Right kidney (tissue), 9 donors: ENCODE data around the gene CHRM4.
A peak's percentile ranks its signal among the peaks of the same experiment; 100 is the strongest.

Experiments
- DNase-seq: peaks from one replicate; pipeline ENCODE4 v3.0.0-alpha.2; 2016
- long read RNA-seq, 8 donors: transcript quantifications; one replicate each; lab custom pipeline, GENCODE V29; 2026

Gene CHRM4
- long read RNA-seq, donor 1, result 0 reads
- long read RNA-seq, donor 2, partial matches to known transcripts, result 0 of 1 reads
- long read RNA-seq, donor 2, other reads (novel, unspliced or antisense), result 0 of 1 reads
- long read RNA-seq, donor 3, result 0 reads
- long read RNA-seq, donor 4, result 0 reads
- long read RNA-seq, donor 5, result 0 reads
- long read RNA-seq, donor 6, result 0 reads
- long read RNA-seq, donor 7, result 0 reads
- long read RNA-seq, donor 8, result 0 reads

DNA sequence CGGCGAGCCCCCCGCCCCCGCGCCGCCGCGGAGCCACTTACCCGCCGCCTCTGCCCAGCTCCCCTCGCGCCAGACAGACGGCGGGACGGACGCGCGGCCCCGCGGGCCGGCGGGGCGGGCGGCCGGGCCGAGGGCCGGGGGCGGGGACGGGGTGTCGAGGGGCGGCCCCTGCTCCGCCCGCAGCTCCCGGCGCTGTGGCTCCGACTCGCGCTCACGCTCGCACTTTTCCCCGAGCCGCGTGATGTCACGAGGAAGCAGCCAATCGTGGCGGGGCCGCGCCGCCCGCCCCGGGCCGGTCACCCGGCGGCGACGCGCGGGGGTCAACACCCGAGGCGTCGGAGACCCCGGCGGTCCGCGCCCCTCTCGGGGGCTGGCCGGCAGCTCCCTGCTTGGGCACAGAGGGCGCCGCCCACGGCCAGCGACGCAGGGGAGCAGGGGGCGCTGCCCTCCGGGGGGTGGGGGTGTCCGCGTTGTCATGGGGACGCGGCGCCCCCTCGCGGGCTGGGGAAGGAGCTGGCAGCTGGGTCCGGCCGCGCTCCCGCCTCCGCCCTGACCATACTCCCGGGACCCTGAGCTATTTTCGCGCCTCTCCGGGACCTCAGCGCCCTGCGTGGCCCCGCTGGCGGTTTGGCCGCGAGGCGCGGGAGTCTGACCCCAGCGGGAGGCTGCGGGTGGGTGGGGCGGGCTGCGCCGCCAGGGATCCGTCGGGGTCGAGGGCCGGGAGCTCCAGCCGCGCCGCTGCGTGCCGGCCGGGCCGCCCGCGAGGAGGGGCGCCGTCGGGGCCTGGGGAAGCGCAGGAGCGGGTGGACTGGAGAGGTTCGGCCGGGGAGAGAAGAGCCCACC lies at the start of gene CHRM4:
TSS of gene CHRM4 (minus strand) at position 199 of the 843 bp plus-strand sequence. CDS start 5,219 bp downstream, outside the sequence.
- DNase-seq, result peak; percentile 51

DNA sequence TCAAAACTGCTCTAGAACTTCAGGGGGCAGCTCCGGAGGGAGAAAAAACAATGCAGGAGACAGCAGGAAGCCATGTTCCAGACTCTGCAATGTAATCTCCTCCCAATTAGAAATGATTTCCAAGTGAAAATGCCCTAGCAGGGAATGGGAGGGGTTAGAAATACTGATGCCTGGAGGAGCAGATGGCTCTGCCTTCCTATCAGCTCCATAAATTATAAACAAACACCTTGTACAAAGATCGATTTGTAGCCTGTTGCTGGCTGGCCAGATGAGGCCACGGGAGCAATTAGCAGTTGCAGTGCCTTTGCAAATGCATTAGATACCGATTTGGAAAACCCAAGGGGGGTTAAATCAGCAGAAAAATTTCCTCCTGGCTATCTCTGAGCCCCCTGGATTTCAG lies 46.6 kb upstream of the CHRM4 start:
- DNase-seq, result no peak

DNA sequence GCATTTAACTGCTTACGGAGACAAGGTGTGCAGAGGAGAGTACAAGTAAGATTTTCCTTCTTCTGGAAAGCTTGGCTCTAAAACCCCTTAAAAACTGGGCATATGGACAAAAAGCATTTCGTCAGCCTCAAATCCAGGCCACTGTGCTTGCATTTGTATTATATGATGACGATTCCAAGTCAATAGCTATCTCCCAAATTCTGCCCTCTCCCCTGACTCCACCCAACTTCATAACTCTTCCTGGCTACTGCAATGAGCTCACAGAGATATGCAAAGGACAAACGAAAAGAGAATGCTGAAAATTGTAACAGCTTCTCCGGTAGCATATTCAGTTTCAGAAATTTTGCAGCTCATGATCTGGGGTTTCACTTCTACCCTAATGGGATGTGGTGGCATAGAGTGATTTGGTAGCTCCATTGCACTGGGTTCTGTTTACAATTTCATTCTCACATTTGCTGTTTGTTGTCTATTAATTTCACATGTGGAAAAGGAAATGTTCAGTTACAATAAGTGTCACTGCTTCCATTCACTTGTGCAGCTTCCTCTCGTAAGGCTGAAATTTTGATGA lies 45.6 kb upstream of the CHRM4 start:
- DNase-seq, result no peak

DNA sequence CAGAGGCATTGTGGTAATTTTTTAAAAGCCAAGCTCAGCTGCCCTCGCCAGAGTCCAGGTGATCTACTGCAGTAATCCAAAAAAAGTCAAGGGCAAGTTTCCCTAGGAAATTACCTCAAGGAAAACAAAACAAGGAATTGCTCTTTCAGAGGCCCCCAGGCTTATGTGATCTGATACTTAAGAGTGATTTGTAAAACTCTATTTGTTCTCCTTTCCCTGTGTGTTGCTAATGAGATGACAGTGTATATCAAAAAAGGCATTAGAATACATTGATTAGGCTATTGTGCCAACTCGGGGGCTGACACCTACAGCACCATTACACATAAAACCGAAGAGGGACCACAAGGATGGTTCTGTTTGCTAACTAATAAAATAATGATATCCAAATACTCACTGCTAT lies 44.5 kb upstream of the CHRM4 start:
- no peak for DNase-seq

DNA sequence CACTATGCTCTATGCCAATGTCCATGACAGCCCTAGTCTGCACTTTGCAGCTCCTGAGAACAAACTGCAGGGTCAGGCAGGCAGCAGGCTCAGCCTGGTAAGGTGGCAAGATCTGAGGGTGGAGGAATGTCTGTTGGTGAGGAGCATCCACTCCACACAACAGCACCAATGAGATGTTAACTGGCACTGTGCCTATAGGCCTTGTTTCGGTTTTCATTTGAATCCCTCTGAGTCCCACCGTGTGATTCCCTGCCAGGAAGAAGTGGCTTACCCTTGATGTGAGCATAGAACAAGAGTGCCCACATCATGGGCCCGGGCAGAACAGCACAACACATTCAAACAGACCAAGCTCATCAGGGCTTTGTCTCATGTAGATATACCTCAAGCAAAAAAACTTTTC lies 44.1 kb upstream of the CHRM4 start:
- no peak for DNase-seq

DNA sequence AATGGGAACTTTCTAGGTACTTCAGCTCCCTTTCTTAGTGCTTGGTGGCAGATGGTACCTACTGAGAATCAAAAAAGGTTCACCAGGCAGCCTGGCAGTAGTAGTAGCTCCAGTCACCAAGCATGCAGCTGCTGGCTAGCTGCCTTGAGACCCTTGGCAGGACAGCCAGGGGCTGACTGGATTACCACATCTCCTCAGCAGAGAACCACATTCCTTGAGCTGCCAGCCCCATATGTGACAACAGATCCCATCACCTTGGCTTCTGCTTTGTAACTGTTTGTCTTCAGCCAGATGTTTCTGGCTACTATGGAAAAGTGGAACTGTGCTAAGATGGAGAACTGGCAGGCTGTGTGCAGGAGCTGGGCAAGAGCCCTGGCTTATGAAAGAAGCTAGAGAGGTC lies 39.6 kb upstream of the CHRM4 start:
- no peak for DNase-seq

DNA sequence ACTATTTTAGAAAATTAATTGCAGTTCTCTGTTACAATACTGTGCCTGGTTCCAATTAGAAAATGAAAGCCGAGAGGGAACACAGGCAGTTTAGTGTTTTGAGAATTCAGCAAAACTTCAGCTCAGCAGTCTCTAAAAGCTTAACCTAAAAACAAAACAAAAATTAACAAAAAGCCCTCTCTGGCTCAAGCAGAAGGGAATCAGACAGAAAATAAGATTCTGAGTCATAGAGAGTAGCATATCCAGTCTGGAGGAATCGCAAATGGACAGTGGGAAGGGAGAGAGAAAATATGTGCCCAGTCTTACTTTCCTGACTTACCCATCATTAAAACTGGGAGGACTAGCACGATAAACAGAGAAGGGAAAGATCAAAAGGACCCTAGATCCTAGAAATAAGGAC lies 38.1 kb upstream of the CHRM4 start:
- DNase-seq, result no peak

DNA sequence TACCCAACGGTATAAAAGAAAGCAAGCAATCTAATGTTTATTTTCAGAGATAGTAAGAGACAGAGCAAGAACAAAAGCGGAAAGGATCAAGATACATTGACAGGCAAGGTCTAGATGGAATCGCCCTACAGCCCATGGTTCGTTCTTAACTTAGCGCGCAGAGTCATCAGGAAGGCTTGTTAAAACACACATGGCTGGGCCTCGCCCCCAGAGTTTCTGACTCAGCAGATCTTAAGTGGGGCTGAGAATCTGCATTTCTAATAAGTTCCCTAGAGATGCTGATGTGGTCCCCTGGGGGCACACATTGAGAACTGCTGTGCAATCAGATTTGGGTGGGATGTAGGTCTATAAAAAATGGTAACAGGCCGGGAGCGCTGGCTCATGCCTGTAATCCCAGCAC lies 35.8 kb upstream of the CHRM4 start:
- no peak for DNase-seq

DNA sequence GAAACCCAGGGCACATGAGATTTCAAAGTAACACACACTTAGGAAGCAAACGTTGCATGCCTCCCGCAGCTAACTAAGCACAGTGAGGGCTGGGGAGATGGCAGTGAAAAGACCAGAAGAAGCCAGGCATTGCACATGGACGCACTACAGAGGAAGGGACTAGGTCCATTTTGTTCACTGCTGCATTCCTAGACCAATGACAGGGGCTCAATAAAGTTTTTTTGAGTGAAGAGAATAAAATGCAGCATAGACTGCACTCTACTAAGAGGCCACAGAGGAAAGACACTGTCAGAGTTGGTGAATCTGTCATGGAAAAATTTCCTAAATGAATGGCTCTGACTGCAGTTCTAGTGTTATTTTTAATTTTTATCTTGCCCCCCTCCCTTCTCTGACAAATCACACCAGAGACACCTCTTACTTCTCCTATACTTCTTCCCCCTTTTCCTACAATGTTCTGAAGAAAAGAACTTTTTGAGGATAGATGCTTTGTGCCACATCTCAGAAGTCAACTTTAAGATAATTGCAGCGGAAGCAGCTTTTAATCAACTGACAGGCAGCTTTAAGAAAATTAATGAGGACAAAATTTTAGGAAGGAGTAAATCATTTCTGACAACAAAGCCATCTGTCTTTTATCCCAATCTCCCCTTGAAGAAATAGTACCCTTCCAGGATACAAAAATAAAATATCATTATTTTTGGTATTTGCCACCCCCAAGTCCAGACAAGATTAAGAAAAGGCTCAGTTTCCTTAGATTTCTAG lies 34.8 kb upstream of the CHRM4 start:
- no peak for DNase-seq

DNA sequence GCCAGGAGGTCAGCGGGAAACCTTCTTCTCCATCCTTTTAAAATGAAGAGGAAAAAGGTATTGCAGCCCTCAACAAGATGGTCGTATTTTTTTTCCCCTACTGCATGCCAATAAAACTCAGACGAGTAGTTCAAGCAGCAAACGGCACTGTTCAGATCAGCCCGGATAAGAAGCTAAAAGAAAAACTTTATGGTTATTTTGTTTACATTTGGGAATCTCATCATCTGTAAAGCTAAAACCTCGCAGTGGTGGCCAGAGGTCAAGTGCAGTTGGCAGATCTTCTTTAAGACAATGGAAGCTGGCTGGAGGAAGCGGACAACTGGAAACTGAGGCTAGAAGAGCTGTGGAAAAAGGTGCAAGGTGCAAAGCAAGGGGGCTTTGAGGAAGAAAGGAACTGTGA lies 31.0 kb upstream of the CHRM4 start:
- DNase-seq, result no peak

DNA sequence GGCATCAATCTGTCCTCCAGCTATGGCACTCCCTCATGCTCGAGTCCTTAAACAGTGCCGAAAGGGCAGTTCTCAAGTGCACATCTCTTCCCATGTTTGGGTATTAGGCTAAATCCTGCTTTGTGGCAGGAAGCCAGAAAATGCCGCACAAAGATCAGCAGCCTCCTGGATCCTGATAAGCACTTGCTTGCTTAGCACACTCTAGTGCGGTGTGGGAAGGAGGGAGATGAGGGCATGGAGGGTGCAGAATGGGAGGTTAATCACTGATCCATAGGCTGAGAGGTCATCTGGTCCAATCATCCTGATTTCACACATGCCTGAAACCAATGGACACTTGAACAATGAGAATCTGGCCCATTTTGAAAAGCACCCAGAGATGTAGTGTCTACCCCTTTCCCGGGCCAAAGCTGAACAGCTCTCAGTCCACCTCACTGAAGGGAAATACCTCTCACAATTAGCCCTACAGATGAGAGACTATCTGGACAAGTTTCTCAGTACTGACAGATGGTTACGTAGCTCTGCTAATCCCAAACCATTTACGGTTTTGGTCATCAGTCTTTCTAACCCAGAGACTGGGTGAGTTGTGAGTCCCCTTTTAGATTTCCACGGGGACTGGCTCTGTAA lies 29.8 kb upstream of the CHRM4 start:
- DNase-seq, result no peak

DNA sequence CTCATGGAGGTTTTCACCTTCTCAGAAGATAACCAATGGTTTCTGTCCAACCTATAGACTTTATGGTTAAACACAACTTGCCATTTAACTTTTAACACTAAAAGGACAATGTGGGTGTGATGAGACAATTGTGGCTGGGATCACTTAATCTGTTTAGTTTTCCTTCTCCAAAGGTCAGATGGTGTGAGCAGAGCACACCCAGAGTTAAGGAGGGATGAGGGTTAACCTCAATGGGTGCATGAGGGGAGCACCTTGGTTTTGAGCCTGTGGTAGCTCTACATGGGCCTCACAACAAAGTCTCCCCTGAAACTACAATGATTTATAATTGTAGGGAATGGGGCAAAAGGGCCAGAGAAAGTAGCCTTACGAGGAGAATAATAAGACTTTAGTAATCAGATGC lies 28.9 kb upstream of the CHRM4 start:
- DNase-seq, result no peak

DNA sequence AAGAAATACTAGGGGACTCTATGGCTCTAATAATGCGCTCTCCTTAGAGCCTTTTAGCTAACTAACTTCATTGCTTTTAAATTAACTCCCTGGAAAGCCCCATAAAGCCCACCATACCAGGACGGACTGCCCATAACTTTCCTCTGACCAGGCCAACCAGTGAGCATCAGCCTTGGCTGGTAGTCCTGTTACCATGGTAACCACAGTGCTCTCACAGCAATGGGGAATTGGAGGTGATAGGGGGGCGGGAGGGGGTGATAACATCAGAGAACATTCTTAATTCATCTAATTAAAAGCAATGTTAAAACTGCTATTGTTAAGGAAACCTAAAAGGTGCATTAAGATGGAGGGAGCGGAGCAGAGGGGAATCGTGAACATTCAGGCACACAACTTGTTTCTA lies 27.2 kb upstream of the CHRM4 start:
- no peak for DNase-seq

DNA sequence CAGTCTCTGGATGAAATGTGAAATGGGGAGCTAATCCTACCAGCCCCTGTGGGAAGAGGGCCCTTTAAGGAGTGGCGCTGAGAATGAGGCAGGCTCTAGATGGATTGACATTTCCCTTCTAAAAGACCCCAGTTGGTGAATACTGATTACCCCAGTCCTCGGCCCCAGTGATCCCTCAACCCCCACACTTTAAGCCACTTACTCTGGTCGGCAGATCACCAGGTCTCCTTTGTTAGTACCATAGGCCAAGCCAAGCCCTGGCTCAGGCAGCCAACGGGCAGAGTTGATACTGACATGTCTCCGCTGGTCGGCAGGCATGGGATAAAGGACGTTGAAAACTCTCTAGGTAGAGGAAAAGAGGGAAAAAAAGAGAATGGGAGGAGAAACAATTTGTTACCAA lies 26.1 kb upstream of the CHRM4 start:
- DNase-seq, result no peak

DNA sequence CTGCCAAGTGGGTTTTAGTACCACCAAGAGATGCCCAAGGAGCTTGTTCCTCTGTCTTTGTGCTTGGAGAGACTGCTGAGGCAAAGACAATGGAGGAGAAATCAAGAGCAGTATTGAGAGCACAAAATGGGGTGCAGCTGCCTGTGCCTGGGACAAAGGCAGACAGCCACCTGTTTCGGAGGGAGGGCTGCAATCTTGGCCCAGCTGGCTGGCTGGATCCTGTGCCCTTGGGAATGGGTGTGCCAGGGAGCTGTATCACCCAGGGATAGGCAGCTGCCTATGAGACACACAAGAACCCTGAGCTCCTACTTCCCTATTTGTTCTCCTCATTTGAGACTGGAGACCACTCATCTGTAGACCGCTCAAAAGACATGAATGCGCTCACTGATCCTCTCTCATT lies 23.3 kb upstream of the CHRM4 start:
- DNase-seq, result no peak

DNA sequence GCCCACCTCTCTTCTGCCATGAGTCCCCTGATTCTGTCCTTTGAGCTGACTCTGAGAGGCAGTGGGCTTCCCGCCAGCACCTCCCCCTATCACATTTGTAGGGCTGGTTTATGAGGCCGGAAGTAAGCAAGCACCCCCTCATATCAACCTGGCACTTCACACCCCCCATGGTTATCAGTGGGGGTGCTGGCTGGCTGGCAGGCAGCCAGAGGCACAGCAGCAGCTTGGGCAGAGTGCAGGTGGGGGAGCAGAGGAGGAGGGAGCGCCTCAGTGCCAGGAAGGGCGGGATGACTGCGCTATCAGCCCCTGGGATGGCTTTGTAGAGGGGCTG lies 22.9 kb upstream of the CHRM4 start:
- no peak for DNase-seq

DNA sequence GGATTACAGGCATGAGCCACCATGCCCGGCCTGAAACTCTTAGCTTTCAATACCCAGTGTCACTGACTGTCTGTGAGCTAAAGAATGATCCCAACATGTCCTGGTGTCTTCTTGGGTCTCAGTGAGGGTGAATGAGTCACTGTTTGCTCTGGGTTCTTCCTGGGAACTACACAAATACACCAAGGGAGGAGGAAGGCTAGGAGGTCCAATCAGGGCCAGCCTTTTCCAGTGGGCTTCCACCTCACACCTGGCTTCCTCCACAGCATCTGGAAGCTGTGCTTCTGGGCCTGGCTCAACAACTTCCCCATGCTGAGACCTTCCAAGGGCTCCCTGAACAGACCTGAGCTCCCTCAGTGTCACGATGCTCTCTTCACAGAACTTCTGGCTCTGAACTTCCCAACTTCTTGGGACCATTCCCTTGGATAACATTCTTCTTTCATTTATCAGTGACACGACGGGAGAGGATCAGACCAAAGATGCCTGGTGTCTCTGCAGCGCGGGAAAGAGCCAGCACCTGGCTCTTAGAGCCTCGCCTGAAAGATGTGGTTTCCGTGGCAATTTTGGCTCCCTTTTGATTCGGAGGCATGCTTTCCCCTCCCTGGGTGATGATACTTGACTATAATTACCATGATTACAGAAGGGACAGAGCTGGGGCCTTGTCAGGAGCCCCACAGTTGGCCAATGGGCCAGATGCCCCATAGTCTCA lies 22.3 kb upstream of the CHRM4 start:
- DNase-seq, result no peak

DNA sequence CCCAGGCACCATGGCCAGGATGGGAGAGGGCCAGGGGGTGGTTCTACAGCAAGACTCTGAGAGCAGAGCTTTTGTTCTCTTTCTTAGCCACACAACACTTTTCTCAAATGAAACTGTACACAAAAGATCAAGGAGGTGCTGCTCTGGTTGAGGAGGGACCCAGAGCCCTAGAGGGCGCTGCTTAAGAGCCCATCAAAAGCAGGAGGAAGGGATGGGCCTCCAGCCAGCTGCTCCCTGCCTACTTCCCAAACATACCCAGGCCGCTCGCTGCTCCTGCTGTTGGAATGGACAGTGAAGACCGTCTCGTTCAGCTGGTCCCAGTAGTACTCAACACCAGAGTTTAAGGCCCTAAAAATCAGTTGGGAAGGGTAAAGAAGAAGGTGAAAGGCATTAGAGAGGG lies 18.4 kb upstream of the CHRM4 start:
- DNase-seq, result no peak

DNA sequence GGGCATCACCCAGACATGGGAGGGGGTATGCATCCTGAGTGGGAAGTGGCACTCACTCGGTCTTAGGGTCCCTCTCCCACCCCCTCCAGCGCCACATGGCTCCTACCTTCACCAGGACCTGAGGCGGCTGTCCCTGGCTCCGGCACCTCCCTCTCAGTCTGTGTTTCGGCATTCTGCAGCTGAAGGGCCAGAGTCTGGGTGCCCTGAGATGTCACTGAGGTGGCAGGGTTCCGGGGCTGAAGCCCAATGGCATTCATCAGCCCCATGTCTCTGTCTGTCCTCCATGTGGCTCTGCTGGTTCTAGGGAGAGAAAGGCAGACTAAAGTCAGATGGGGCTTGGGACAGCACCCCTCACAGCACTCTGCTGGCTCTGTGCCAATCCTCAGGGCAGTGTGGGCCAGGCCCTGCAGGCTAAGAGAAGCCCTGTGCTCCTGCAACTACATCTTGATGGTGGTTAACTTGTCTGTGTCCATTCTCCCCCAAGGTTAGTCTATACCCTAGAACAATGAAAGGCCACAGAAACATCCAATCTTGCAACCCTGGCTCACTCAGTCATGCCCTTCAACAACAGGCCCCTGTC lies 16.9 kb upstream of the CHRM4 start:
- DNase-seq, result no peak

DNA sequence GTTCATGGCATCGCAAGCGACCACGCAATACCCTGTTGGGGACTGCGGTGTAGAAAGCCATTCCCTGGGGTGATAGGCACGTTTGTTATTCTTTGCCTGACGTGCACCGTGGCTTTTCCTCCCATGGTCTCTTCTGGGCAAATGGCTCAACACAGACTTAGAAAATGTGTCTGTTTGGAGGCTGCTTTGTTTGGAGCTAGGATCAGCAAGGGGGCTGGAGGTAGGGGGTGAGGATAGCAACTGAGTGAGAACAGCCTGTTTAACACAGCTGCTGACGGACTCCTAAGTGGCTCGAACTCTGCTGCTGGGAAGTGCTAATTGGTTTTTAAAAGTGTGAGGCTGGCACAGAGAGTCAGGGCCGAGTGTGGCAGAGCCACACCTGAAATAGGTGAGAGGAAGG lies 16.1 kb upstream of the CHRM4 start:
- no peak for DNase-seq

DNA sequence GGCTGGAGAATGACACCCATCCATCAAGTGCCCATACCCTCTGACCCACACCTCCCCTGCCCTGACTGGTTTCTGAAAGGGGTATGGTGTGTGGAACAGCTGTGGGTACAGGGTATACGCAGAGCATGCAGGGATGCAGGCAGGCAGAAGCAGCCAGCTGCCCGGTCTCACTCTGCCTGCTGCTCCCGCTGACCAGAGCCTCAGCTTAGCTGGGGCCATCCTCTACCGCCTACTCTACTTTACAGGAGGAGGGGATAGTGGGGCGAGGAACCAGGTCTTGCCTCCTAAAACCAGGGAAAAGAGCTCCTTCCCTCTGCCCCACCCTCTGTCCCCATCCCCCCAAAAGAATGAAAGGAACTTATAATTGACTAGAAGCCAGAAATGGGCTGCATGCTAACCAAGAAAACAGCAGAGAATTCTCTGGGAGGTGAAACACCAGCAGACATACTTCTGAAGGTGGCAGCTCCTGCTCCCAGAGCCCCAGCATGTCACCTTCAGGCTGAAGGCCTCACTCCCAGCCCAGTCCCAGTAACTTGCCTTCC lies 13.0 kb upstream of the CHRM4 start:
- no peak for DNase-seq
